GM21576 (cell line): ENCODE data around the gene SRP72.
"Not testable (repeated sequence)": the region's sequence is repeated elsewhere in the genome, so short reads cannot be mapped to it uniquely, and the experiment has no call there.

Source experiments
- ATAC-seq: cut with Tn5 transposase; IDR thresholded peaks from one replicate; pipeline ENCODE4 v1.9.1; 2021; ENCODE audit warnings: mild to moderate bottlenecking, moderate library complexity; ENCODE audit not compliant: unreplicated experiment

The SRP72 gene

GRCh38 chr4:56464581-56464980 lies 2.8 kb upstream of the SRP72 start:
- no peak for ATAC-seq

GRCh38 chr4:56465599-56466295 lies 1.7 kb upstream of the SRP72 start:
- ATAC-seq, result no peak

- not testable (repeated sequence) for ATAC-seq
Measured at GRCh38 chr4:56466296-56466761, 1.1 kb upstream of the SRP72 start.

- ATAC-seq, result no peak
Measured at GRCh38 chr4:56466910-56467283, 520 bp upstream of the SRP72 start.

- peak; percentile 53 for ATAC-seq
Measured at GRCh38 chr4:56468097-56468422, 643 bp downstream of the SRP72 start.

- ATAC-seq, result no peak
Measured at GRCh38 chr4:56469489-56470210, 2.2 kb downstream of the SRP72 start.

- ATAC-seq, result peak; percentile 94
Measured at GRCh38 chr4:56475917-56476316, 8.5 kb downstream of the SRP72 start.

- no peak for ATAC-seq
Measured at GRCh38 chr4:56477192-56477702, 9.8 kb downstream of the SRP72 start.

GRCh38 chr4:56480691-56481090 lies 13.3 kb downstream of the SRP72 start:
- no peak for ATAC-seq

- no peak for ATAC-seq
Measured at GRCh38 chr4:56496241-56496640, 28.8 kb downstream of the SRP72 start.

- peak; percentile 62 for ATAC-seq
Measured at GRCh38 chr4:56505269-56506130, 38.1 kb downstream of the SRP72 start, which contains the start of gene ARL9. Gene ARL9, plus strand, starts transcription at chr4:56505791. Its CDS starts 72 bp downstream, at chr4:56505863.

- no peak for ATAC-seq
Measured at GRCh38 chr4:56511098-56511497, 43.7 kb downstream of the SRP72 start.

GRCh38 chr4:56512166-56512565 lies 44.7 kb downstream of the SRP72 start:
- no peak for ATAC-seq

- no peak for ATAC-seq
Measured at GRCh38 chr4:56513517-56513916, 46.1 kb downstream of the SRP72 start.

GRCh38 chr4:56530269-56531148 lies 63.1 kb downstream of the SRP72 start:
- peak; percentile 97 for ATAC-seq

GRCh38 chr4:56531149-56531770 lies 63.8 kb downstream of the SRP72 start:
- no peak for ATAC-seq

- no peak for ATAC-seq
Measured at GRCh38 chr4:56531823-56532222, 64.4 kb downstream of the SRP72 start.

- ATAC-seq, result no peak
Measured at GRCh38 chr4:56532239-56532638, 64.8 kb downstream of the SRP72 start.

GRCh38 chr4:56535915-56536314 lies 68.5 kb downstream of the SRP72 start:
- ATAC-seq, result no peak

GRCh38 chr4:56537147-56537546 lies 69.7 kb downstream of the SRP72 start:
- ATAC-seq, result no peak
